K562 (cell line): ENCODE data around the gene ENTPD8. TPM values are rescaled to one million over a fixed set of nuclear protein-coding genes. Genes with fewer than 3 reads are reported as not detected.

Experiments used
- CEBPG ChIP-seq, 3 experiments: fragments of 200-800 bp in 1 of 3; sonication (Bioruptor generic) in 1 of 3; sonication (generic) in 1 of 3; formaldehyde crosslinking in 1 of 3; IDR thresholded peaks in 2 of 3; conservative IDR thresholded peaks in 1 of 3; 2 replicates each; pipeline versions ENCODE4 v1.6.1 to v1.8.0; 2016 to 2022; ENCODE audit warnings: missing compliant biosample characterization in 2 of 3, missing genetic modification characterization in 2 of 3, mild to moderate bottlenecking in 1 of 3, missing genetic modification reagents in 1 of 3
- ETV5 ChIP-seq: sonication (generic); formaldehyde crosslinking; IDR thresholded peaks from 2 replicates; pipeline ENCODE4 v1.4.0; 2020; ENCODE audit warnings: low read depth, mild to moderate bottlenecking, missing genetic modification reagents
- FOS ChIP-seq: IDR thresholded peaks from 3 replicates; pipeline ENCODE4 v1.6.1; 2011; ENCODE audit not compliant: insufficient read length; ENCODE audit errors: extremely low read depth
- HNRNPL ChIP-seq: fragments of 200-400 bp; formaldehyde crosslinking; IDR thresholded peaks from 2 replicates; pipeline ENCODE4 v1.6.1; 2017; ENCODE audit warnings: low read depth, mild to moderate bottlenecking, low read length
- HOXB6 ChIP-seq: fragments of 250-450 bp; sonication (Bioruptor Pico); IDR thresholded peaks from 2 replicates; pipeline ENCODE4 v1.5.1; 2022; ENCODE audit warnings: mild to moderate bottlenecking, borderline replicate concordance
- MEIS2 ChIP-seq: fragments of 450-650 bp; IDR thresholded peaks from 2 replicates; pipeline ENCODE4 v1.6.1; 2014; ENCODE audit warnings: mild to moderate bottlenecking; ENCODE audit not compliant: partially characterized antibody
- MXI1 ChIP-seq: IDR thresholded peaks from 2 replicates; pipeline ENCODE4 v1.6.1; 2011; ENCODE audit warnings: low read depth, mild to moderate bottlenecking, improper control_type of control experiment, low read length
- PHB2 ChIP-seq: fragments of 450-650 bp; IDR thresholded peaks from 2 replicates; pipeline ENCODE4 v1.6.1; 2017; ENCODE audit warnings: low read depth
- SMAD1 ChIP-seq: fragments of 150-350 bp; IDR thresholded peaks from 2 replicates; pipeline ENCODE4 v1.6.1; 2014; ENCODE audit warnings: low read length, low read depth; ENCODE audit not compliant: partially characterized antibody
- SMAD2 ChIP-seq: fragments of 150-350 bp; IDR thresholded peaks from 2 replicates; pipeline ENCODE4 v1.6.1; 2014; ENCODE audit warnings: low read depth, mild to moderate bottlenecking, low read length
- ZNF436 ChIP-seq: fragments of 250-450, 450-650 bp; sonication (Bioruptor Pico); formaldehyde crosslinking; IDR thresholded peaks from 2 replicates; pipeline ENCODE4 v1.7.0; 2020; ENCODE audit warnings: mild to moderate bottlenecking
- polyA plus RNA-seq, 8 experiments: library from polyadenylated mRNA; depleted of rRNA in 4 of 8; stranded (reverse) in 5 of 8; unstranded in 3 of 8; fragments of >200 nt; fragmentation: Nextera tagmentation in 2 of 8; fragmentation: Illumina TruSeq in 1 of 8; extraction: Ambion mirVana in 2 of 8; extraction: Trizol in 1 of 8; gene quantifications; 2 replicates each; pipeline versions ENCODE4 v1.2.1 to v1.2.3, GENCODE V29; 2011 to 2014; ENCODE audit warnings: inconsistent platforms in 1 of 8, missing spikeins in 1 of 8
- total RNA-seq, 7 experiments: library from RNA; depleted of rRNA in 6 of 7; stranded (reverse); fragments of >200 nt in 6 of 7; fragmentation: Illumina TruSeq in 2 of 7; extraction: Trizol in 2 of 7; gene quantifications; 2 replicates each; pipeline versions ENCODE4 v1.2.1 to v1.2.3, GENCODE V29; 2011 to 2021; ENCODE audit warnings: low replicate concordance in 1 of 7
- TF ChIP-seq, protein P1 (sequence below): fragments of 250-450 bp; sonication (Bioruptor Pico); IDR thresholded peaks from 2 replicates; pipeline ENCODE4 v1.4.0; 2020
- TF ChIP-seq, protein P2 (sequence below), 2 experiments: IDR thresholded peaks; 2 replicates each; pipeline ENCODE4 v1.6.1; 2012; ENCODE audit warnings: improper control_type of control experiment in 2 of 2, low read depth in 2 of 2, low read length in 2 of 2, borderline replicate concordance in 1 of 2
- TF ChIP-seq, protein P3 (sequence below), 2 experiments: fragments of 450-650 bp; formaldehyde crosslinking in 1 of 2; IDR thresholded peaks; 2 replicates each; pipeline versions ENCODE4 v1.4.0 to v1.6.1; 2014 to 2020; ENCODE audit warnings: mild to moderate bottlenecking in 2 of 2, borderline replicate concordance in 1 of 2, low read depth in 1 of 2

Gene ENTPD8
- total and polyA plus RNA-seq, 9 of the 15 experiments (the other 6 are each of a cell fraction or from before 2014, with no cell fraction given): 0.06 to 0.27 (median 0.19) TPM; not detected in 5

DNA sequence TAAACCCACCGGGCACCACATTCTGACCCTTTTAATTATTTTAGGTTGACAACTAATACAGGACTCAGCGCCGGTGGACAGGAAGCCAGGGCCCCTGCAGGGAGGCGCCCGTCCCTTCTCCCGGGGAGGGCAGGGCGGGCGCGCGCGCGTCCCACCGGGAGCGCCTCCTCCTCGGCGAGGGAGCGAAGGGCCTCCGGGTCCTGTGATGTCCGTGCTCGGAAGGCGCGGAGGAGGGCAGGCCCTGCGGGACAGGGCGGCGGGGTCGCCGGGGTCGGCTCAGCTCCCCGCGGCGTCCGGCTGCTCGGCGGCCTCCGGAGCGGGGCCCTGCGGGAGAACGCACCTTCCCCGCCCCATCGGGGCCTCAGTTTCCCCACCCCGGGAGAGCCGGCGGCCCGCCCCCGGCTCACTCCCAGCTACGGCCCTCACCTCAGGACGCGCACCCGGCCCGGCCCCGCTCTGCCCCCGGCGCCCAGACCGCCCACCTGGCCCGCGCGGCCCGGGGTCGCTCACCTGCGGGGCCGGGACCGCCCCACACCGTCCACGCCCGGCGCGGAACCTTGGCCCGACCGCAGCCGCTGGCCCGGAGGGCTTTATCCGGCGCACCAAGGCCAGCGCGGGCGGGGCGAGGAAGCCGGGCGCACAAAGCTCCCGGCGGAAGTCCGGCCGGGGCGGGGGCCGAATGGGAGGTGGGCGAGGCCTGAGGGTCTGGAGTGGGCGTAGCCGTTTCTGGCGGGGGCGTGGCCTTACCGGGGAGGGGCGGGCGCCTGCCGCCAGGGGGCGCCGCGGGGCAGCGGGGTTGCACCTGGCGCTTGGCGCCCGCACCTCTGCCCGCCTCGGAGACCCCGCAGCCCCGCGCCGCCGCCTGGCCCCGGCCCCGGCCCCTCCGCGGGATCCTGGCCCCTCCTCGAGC, 18.3 kb downstream of the ENTPD8 start, which contains the start of the genes EXD3 and NOXA1 (continued):
- TF ChIP-seq MXI1 (peak; percentile 64; the same call in 1 of the 2 replicates), HOXB6 (CRISPR knock-in tag) (no peak), SMAD1 (no peak), CEBPG (CRISPR knock-in tag; IDR thresholded peaks at IDR 0.05) (no peak), CEBPG (tag; conservative IDR thresholded peaks at IDR 0.05 in 1 of 2, IDR thresholded peaks at IDR 0.05 in 1 of 2) (no peak), ZNF436 (CRISPR knock-in tag) (no peak), SMAD2 (no peak), FOS (no peak), MEIS2 (no peak), ETV5 (CRISPR knock-in tag) (peak; percentile 52; the same call in 1 of the 2 replicates), HNRNPL (no peak; the same call in 1 of the 2 replicates), PHB2 (no peak)
- TF ChIP-seq, protein P1, sequence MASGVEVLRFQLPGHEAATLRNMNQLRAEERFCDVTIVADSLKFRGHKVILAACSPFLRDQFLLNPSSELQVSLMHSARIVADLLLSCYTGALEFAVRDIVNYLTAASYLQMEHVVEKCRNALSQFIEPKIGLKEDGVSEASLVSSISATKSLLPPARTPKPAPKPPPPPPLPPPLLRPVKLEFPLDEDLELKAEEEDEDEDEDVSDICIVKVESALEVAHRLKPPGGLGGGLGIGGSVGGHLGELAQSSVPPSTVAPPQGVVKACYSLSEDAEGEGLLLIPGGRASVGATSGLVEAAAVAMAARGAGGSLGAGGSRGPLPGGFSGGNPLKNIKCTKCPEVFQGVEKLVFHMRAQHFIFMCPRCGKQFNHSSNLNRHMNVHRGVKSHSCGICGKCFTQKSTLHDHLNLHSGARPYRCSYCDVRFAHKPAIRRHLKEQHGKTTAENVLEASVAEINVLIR (CRISPR knock-in tag): no peak
- TF ChIP-seq, protein P2, sequence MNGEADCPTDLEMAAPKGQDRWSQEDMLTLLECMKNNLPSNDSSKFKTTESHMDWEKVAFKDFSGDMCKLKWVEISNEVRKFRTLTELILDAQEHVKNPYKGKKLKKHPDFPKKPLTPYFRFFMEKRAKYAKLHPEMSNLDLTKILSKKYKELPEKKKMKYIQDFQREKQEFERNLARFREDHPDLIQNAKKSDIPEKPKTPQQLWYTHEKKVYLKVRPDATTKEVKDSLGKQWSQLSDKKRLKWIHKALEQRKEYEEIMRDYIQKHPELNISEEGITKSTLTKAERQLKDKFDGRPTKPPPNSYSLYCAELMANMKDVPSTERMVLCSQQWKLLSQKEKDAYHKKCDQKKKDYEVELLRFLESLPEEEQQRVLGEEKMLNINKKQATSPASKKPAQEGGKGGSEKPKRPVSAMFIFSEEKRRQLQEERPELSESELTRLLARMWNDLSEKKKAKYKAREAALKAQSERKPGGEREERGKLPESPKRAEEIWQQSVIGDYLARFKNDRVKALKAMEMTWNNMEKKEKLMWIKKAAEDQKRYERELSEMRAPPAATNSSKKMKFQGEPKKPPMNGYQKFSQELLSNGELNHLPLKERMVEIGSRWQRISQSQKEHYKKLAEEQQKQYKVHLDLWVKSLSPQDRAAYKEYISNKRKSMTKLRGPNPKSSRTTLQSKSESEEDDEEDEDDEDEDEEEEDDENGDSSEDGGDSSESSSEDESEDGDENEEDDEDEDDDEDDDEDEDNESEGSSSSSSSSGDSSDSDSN (IDR thresholded peaks at IDR 0.05; ENCODE audit: borderline replicate concordance in 1 of 2, low read depth in 2 of 2, low read length in 2 of 2): peak; percentile 82 to 95
- TF ChIP-seq, protein P3, sequence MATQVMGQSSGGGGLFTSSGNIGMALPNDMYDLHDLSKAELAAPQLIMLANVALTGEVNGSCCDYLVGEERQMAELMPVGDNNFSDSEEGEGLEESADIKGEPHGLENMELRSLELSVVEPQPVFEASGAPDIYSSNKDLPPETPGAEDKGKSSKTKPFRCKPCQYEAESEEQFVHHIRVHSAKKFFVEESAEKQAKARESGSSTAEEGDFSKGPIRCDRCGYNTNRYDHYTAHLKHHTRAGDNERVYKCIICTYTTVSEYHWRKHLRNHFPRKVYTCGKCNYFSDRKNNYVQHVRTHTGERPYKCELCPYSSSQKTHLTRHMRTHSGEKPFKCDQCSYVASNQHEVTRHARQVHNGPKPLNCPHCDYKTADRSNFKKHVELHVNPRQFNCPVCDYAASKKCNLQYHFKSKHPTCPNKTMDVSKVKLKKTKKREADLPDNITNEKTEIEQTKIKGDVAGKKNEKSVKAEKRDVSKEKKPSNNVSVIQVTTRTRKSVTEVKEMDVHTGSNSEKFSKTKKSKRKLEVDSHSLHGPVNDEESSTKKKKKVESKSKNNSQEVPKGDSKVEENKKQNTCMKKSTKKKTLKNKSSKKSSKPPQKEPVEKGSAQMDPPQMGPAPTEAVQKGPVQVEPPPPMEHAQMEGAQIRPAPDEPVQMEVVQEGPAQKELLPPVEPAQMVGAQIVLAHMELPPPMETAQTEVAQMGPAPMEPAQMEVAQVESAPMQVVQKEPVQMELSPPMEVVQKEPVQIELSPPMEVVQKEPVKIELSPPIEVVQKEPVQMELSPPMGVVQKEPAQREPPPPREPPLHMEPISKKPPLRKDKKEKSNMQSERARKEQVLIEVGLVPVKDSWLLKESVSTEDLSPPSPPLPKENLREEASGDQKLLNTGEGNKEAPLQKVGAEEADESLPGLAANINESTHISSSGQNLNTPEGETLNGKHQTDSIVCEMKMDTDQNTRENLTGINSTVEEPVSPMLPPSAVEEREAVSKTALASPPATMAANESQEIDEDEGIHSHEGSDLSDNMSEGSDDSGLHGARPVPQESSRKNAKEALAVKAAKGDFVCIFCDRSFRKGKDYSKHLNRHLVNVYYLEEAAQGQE (IDR thresholded peaks at IDR 0.05; ENCODE audit: borderline replicate concordance): peak; percentile 38; the same call in 1 of the 2 replicates
- TF ChIP-seq, protein P3 (CRISPR knock-in tag; IDR thresholded peaks at IDR 0.05; ENCODE audit: low read depth): peak; percentile 67; the same call in 1 of the 2 replicates
